Forelimb muscle (tissue), 1 donor: ENCODE measurements around the gene HES3. TPM values are rescaled to one million over a fixed set of nuclear protein-coding genes. Genes with fewer than 3 reads are reported as not detected.

Experiments used
- DNase-seq: peaks from one replicate; pipeline ENCODE4 v3.0.0-alpha.2; 2013; ENCODE audit warnings: low read depth
- polyA plus RNA-seq: library from polyadenylated mRNA; unstranded; fragments of 120-200 nt; gene quantifications from one replicate; pipeline ENCODE4 v1.2.1, GENCODE V29; 2013; ENCODE audit not compliant: insufficient read length

Gene HES3
- polyA plus RNA-seq, 1 donor, result not detected

GRCh38 chr1:6278263-6278662 is 34.3 kb downstream of the HES3 start:
- no peak for DNase-seq

GRCh38 chr1:6279066-6279465 is 35.1 kb downstream of the HES3 start:
- DNase-seq, result no peak

- DNase-seq, result no peak
These were observed 35.8 kb downstream of the HES3 start for GRCh38 chr1:6279613-6280383.

- DNase-seq, result no peak
These were observed 36.9 kb downstream of the HES3 start for GRCh38 chr1:6280761-6281451.

- DNase-seq, result no peak
These were observed 37.8 kb downstream of the HES3 start for GRCh38 chr1:6281511-6282402.

- no peak for DNase-seq
These were observed 38.7 kb downstream of the HES3 start for GRCh38 chr1:6282577-6283270.

GRCh38 chr1:6285336-6285735 is 41.4 kb downstream of the HES3 start:
- DNase-seq, result no peak

GRCh38 chr1:6286266-6286665 is 42.3 kb downstream of the HES3 start:
- DNase-seq, result no peak

- no peak for DNase-seq
These were observed 43.0 kb downstream of the HES3 start for GRCh38 chr1:6287029-6287428.

- DNase-seq, result no peak
These were observed 43.5 kb downstream of the HES3 start for GRCh38 chr1:6287431-6287886.

GRCh38 chr1:6288026-6288425 is 44.0 kb downstream of the HES3 start:
- DNase-seq, result no peak

GRCh38 chr1:6288665-6289064 is 44.7 kb downstream of the HES3 start:
- no peak for DNase-seq

GRCh38 chr1:6292102-6292501 is 48.1 kb downstream of the HES3 start:
- DNase-seq, result no peak

- no peak for DNase-seq
These were observed 50.3 kb downstream of the HES3 start for GRCh38 chr1:6294080-6294889.

GRCh38 chr1:6294890-6295556 is 51.0 kb downstream of the HES3 start:
- DNase-seq, result no peak

Other genes starting within 250 kb of the HES3 start
- gene KCNAB2, start 198.3 kb upstream of the HES3 start, polyA plus RNA-seq, result 4.1 TPM
- 0.14 TPM for gene CHD5, start 63.9 kb upstream of the HES3 start, polyA plus RNA-seq
- gene RPL22, start 44.6 kb upstream of the HES3 start, polyA plus RNA-seq, result 687 TPM
- gene RNF207, start 38.1 kb upstream of the HES3 start, polyA plus RNA-seq, result 28.1 TPM
- gene ICMT, start 8.2 kb upstream of the HES3 start, polyA plus RNA-seq, result 37.6 TPM
- gene GPR153, start 16.9 kb downstream of the HES3 start, polyA plus RNA-seq, result 17.2 TPM
- gene ACOT7, start 149.6 kb downstream of the HES3 start, polyA plus RNA-seq, result 13.4 TPM
- gene HES2, start 175.7 kb downstream of the HES3 start, polyA plus RNA-seq, result not detected
- gene ESPN, start 180.6 kb downstream of the HES3 start, polyA plus RNA-seq, result 3.0 TPM
- 10.4 TPM for gene TNFRSF25, start 222.0 kb downstream of the HES3 start, polyA plus RNA-seq
- gene PLEKHG5, start 247.5 kb downstream of the HES3 start, polyA plus RNA-seq, result 10.6 TPM